ENCODE results near the gene MYH6. TPM values are rescaled to one million over a fixed set of nuclear protein-coding genes. Genes with fewer than 3 reads are reported as not detected.
"Not testable (repeated sequence)": the region's sequence is repeated elsewhere in the genome, so short reads cannot be mapped to it uniquely, and the experiment has no call there.

MYH6 gene
- total RNA-seq, 6 donors from 2014 or later = not detected

DNA sequence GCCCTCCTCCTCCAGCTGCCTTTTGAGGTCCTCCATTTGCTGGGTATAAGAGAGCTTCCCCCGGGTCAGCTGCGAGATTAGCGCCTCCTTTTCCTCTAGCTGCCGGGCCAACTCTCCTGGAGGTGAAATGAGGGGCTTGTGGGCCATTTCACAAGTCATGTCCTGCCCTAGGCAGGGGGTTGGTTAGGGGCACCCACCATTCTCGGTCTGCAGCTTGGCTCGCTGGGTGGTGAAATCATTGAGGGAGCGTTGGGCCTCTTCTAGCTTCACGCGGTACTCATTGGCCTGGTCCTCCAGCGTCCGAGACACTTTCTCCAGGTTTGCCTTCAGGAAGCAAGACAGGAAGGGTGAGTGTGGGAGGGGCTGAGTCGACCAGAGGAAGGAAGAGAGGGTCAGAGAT, 18.7 kb downstream of the MYH6 start:
- no peaks in the 10 kb centered on the region for H3K27me3 ChIP-seq
- H3K9me3 ChIP-seq = no peaks in the 10 kb centered on the region
- H3K4me3 ChIP-seq = no peak overlapping the region
- no peaks in the 10 kb centered on the region for H3K4me1 ChIP-seq
- H3K27ac ChIP-seq = no peak overlapping the region
- no peak for DNase-seq
- no peak for TF ChIP-seq POLR2AphosphoS5 (IDR thresholded peaks at IDR 0.05)
- TF ChIP-seq, protein P1, sequence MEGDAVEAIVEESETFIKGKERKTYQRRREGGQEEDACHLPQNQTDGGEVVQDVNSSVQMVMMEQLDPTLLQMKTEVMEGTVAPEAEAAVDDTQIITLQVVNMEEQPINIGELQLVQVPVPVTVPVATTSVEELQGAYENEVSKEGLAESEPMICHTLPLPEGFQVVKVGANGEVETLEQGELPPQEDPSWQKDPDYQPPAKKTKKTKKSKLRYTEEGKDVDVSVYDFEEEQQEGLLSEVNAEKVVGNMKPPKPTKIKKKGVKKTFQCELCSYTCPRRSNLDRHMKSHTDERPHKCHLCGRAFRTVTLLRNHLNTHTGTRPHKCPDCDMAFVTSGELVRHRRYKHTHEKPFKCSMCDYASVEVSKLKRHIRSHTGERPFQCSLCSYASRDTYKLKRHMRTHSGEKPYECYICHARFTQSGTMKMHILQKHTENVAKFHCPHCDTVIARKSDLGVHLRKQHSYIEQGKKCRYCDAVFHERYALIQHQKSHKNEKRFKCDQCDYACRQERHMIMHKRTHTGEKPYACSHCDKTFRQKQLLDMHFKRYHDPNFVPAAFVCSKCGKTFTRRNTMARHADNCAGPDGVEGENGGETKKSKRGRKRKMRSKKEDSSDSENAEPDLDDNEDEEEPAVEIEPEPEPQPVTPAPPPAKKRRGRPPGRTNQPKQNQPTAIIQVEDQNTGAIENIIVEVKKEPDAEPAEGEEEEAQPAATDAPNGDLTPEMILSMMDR (IDR thresholded peaks at IDR 0.05) = no peak
- no peak for TF ChIP-seq EP300 (IDR thresholded peaks at IDR 0.05)
- TF ChIP-seq POLR2A (IDR thresholded peaks at IDR 0.05) = no peak
- no peak for ATAC-seq (ENCODE audit: low FRiP score in 2 of 2)
- WGBS, 2 donors = 64 to 77% methylated on average over 8 to 12 of the region's 12 CpGs
- no peaks in the 10 kb centered on the region for H3K36me3 ChIP-seq

DNA sequence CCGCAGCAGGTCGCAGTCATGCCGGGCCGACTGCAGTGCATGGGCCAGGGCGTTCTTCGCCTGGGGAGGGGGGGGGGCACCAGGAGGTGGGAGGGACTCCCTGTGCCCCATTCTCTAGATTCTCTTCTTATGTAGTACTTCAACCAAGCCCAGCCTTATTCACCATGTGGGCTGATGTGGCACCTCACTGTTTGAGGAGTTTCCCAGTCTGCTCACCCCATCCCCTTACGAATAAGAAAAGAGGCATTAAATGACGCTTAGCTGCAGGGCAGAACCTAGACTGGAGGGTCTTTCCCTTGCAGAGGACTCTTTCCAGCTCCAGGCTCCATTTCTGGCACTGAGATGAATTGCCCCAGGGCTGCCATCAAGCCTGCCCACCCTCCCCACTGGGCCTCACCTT, 19.1 kb downstream of the MYH6 start:
- Histone ChIP-seq H3K4me3 (no peak overlapping the region), H3K27me3 (no peaks in the 10 kb centered on the region), H3K9me3 (no peaks in the 10 kb centered on the region), H3K36me3 (no peaks in the 10 kb centered on the region), H3K27ac (no peak overlapping the region), H3K4me1 (no peaks in the 10 kb centered on the region)
- no peak for ATAC-seq (ENCODE audit: low FRiP score in 2 of 2)
- no peak for DNase-seq
- TF ChIP-seq EP300 (IDR thresholded peaks at IDR 0.05) = no peak
- no peak for TF ChIP-seq POLR2AphosphoS5 (IDR thresholded peaks at IDR 0.05)
- TF ChIP-seq, protein P1 (IDR thresholded peaks at IDR 0.05) = no peak
- no peak for TF ChIP-seq POLR2A (IDR thresholded peaks at IDR 0.05)
- 90% methylated on average over 6 to 7 of the region's 8 CpGs for WGBS, 2 donors

DNA sequence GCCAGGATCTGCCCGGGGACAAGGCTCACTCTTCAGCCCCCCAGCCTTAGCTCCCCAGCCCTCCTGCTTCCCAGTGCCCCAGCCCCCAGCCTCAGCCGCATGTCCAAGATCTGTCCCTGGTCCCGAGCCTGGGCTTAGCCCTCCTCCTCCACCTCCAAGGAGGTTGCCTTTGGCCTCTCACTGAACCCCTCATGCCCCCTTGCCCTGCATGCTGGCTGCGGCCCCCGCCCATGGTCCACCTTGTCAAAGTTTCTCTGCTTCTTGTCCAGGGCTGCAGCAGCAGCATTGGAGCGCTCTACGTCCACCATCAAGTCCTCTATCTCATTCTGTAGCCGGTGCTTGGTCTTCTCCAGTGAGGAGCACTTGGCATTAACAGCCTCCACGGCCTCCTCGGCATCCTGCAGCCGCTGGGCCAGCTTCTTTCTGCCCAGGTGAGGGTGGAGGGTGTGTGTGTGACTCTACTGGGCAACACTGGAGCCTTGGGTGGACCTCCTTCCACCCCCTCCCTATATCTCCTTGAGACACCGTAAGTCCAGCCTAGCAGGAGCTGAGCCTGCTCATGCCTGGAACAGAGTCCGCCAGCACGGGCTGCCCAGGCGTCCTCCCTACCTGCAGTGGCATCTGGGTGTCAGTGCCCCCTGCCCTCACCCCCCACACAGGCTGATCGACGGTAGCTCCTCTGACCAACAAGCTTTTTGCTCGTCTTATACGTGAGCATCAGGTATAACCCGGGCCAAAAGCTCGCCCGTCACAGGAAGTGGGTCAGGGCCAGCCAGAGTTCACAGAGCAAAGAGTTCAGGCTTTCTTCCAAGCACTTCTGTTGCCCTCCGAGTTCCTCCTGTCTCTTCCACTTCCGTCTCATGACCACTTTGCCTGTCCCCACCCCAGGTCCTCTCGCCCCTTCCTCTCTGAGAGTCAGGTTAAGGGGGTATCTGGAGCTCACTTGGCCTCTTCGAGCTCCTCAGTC, 19.9 kb downstream of the MYH6 start:
- no peak for DNase-seq

DNA sequence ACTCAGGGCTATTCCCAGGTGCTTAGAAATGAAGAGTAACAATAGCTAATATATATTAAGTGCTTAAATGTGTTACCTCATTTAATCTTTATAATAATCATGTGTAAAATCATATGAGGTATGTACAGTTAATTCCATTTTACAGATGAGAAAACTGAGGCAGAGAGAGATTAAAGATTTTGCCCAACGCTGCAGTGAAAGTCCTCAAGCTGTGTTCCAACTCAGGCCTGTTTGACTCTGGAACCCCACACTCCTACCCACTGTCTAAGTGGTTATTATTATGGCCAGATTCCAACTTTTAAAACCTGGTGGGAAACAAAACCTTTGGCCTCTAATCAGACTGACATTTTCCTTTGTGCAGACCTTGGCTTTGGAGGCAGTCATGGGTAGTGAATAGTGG, 21.1 kb downstream of the MYH6 start:
- H3K27me3 ChIP-seq = no peaks in the 10 kb centered on the region
- no peaks in the 10 kb centered on the region for H3K36me3 ChIP-seq
- no peak for DNase-seq
- H3K27ac ChIP-seq = no peak overlapping the region
- TF ChIP-seq, protein P1 (IDR thresholded peaks at IDR 0.05) = no peak
- TF ChIP-seq POLR2AphosphoS5 (IDR thresholded peaks at IDR 0.05) = no peak
- TF ChIP-seq EP300 (IDR thresholded peaks at IDR 0.05) = no peak
- TF ChIP-seq POLR2A (IDR thresholded peaks at IDR 0.05) = no peak
- H3K4me3 ChIP-seq = no peak overlapping the region
- H3K4me1 ChIP-seq = no peaks in the 10 kb centered on the region
- 88 to 90% methylated on average over 1 of the region's 1 CpG for WGBS, 2 donors
- no peaks in the 10 kb centered on the region for H3K9me3 ChIP-seq
- no peak for ATAC-seq (ENCODE audit: low FRiP score in 2 of 2)

More for the DNA sequence above, 19.9 kb downstream of the MYH6 start:
- no peak for ATAC-seq (ENCODE audit: low FRiP score in 2 of 2)
- no peak overlapping the region for H3K4me3 ChIP-seq
- no peaks in the 10 kb centered on the region for H3K27me3 ChIP-seq
- H3K9me3 ChIP-seq = no peaks in the 10 kb centered on the region
- H3K4me1 ChIP-seq = no peaks in the 10 kb centered on the region
- WGBS, 2 donors = 74 to 78% methylated on average over 21 to 25 of the region's 26 CpGs
- H3K27ac ChIP-seq = no peak overlapping the region
- H3K36me3 ChIP-seq = no peaks in the 10 kb centered on the region
- TF ChIP-seq POLR2AphosphoS5 (IDR thresholded peaks at IDR 0.05) (no peak), POLR2A (IDR thresholded peaks at IDR 0.05) (no peak), EP300 (IDR thresholded peaks at IDR 0.05) (no peak)
- TF ChIP-seq, protein P1 (IDR thresholded peaks at IDR 0.05) = no peak

DNA sequence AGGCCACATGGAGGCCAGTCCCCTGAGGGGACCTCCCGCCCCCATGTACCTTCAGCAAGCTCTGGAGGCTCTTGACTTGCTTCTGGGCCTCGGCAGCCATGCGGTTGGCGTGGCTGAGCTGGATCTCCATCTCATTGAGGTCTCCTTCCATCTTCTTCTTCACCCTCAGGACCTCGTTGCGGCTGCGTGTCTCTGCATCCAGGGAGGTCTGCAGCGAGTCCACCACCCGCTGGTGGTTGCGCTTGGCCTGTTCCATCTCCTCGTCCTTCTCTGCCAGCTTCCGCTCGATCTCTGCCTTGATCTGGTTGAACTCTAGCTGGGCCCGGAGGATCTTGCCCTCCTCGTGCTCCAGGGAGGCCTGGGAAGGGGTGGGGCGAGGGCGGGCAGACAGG, 21.8 kb downstream of the MYH6 start:
- H3K9me3 ChIP-seq; DNase-seq; H3K27ac ChIP-seq; ATAC-seq (ENCODE audit: low FRiP score in 2 of 2); H3K36me3 ChIP-seq; H3K27me3 ChIP-seq; H3K4me1 ChIP-seq; H3K4me3 ChIP-seq: not testable (repeated sequence)
- 89 to 91% methylated on average over 17 of the region's 17 CpGs for WGBS, 2 donors

Measured in upper lobe of left lung (tissue), 6 donors.